Sigmoid colon (tissue), 7 donors: ENCODE measurements around the gene HAPLN1. TPM values are rescaled to one million over a fixed set of nuclear protein-coding genes. Genes with fewer than 3 reads are reported as not detected.

ENCODE experiments used
- DNase-seq: peaks from one replicate; pipeline ENCODE4 v3.0.0-alpha.2; 2019
- H3K27ac ChIP-seq, 4 donors: fragments of 200-600 bp; sonication (generic); one replicate each; pipeline ENCODE4 v1.5.1; 2016 to 2019; ENCODE audit warnings: mild to moderate bottlenecking in 1 of 4
- H3K27me3 ChIP-seq, 3 donors: fragments of 200-600 bp; sonication (generic); one replicate each; pipeline ENCODE4 v1.5.1; 2019; ENCODE audit warnings: mild to moderate bottlenecking in 1 of 3
- H3K36me3 ChIP-seq, 4 donors: fragments of 200-600 bp; sonication (generic); one replicate each; pipeline ENCODE4 v1.5.1; 2016 to 2019
- H3K4me1 ChIP-seq, 4 donors: fragments of 200-600 bp; sonication (generic); one replicate each; pipeline ENCODE4 v1.5.1; 2017 to 2019
- H3K4me3 ChIP-seq, 4 donors: fragments of 200-600 bp; sonication (generic); one replicate each; pipeline ENCODE4 v1.5.1; 2017 to 2019; ENCODE audit warnings: mild to moderate bottlenecking in 2 of 4, moderate library complexity in 1 of 4
- H3K9me3 ChIP-seq, 4 donors: fragments of 200-600 bp in 3 of 4; sonication (generic) in 3 of 4; one replicate each; pipeline versions ENCODE4 v1.5.1 to v1.6.1; 2013 to 2019
- CTCF ChIP-seq, 4 experiments: fragments of 450-650 bp in 3 of 4; fragments of 200-600 bp in 1 of 4; IDR thresholded peaks; one replicate each; pipeline ENCODE4 v1.5.1; 2016 to 2019; ENCODE audit warnings: antibody characterized with exemption in 4 of 4, mild to moderate bottlenecking in 3 of 4, moderate library complexity in 2 of 4
- EP300 ChIP-seq, 4 donors: sonication (generic); formaldehyde crosslinking; IDR thresholded peaks; one replicate each; pipeline ENCODE4 v1.6.1; 2017; ENCODE audit warnings: antibody characterized with exemption in 4 of 4
- POLR2A ChIP-seq, 2 donors: fragments of 450-650 bp; IDR thresholded peaks; one replicate each; pipeline ENCODE4 v1.6.1; 2016; ENCODE audit warnings: antibody characterized with exemption in 2 of 2, mild to moderate bottlenecking in 2 of 2, moderate library complexity in 2 of 2
- POLR2AphosphoS5 ChIP-seq, 4 donors: sonication (generic); formaldehyde crosslinking; IDR thresholded peaks; one replicate each; pipeline ENCODE4 v1.6.1; 2017; ENCODE audit warnings: antibody characterized with exemption in 4 of 4
- WGBS, 2 donors: extraction: QIAGEN DNeasy Blood & Tissue Kit; methylation state at CpG; one replicate each; pipeline ENCODE4 v1.1.7; 2013; 5-methylcytosine and 5-hydroxymethylcytosine counted together
- intact Hi-C: fragments of 100-400 bp; cut with DNase I; formaldehyde crosslinking; loops from one replicate; pipeline ENCODE4 v1.15.1; 2023
- polyA plus RNA-seq, 3 donors: library from polyadenylated mRNA; stranded (reverse); fragments of 200-250 nt; gene quantifications; one replicate each; pipeline ENCODE4 v1.2.3, GENCODE V29; 2013
- total RNA-seq, 4 donors: library from RNA; depleted of rRNA; stranded (reverse); fragments of >200 nt; gene quantifications; one replicate each; pipeline ENCODE4 v1.1.0, GENCODE V29; 2016
- donor health status: healthy with polysubstance abuse.
- donor health status: Bipolar disorder and iron deficiency.
- donor health status: healthy.

Gene HAPLN1
- total and polyA plus RNA-seq, 7 donors, result under 0.01 to 1.8 (median 0.97) TPM; not detected in 3

GRCh38 chr5:83701886-83702285, 18.8 kb downstream of the HAPLN1 start:
- H3K4me3 ChIP-seq, result no peak overlapping the region
- intact Hi-C loops, result no loop called here
- DNase-seq, result no peak
- no peak overlapping the region for H3K27ac ChIP-seq
- H3K36me3 ChIP-seq, result no peaks in the 10 kb centered on the region
- no peaks in the 10 kb centered on the region for H3K9me3 ChIP-seq
- H3K27me3 ChIP-seq, result no peaks in the 10 kb centered on the region
- 92 to 93% methylated on average over 6 of the region's 6 CpGs for WGBS, 2 donors
- TF ChIP-seq POLR2A (IDR thresholded peaks at IDR 0.05) (no peak), EP300 (IDR thresholded peaks at IDR 0.05) (no peak), POLR2AphosphoS5 (IDR thresholded peaks at IDR 0.05) (no peak), CTCF (IDR thresholded peaks at IDR 0.05) (no peak)
- no peaks in the 10 kb centered on the region for H3K4me1 ChIP-seq

GRCh38 chr5:83689881-83690280, 30.8 kb downstream of the HAPLN1 start:
- no peak overlapping the region for H3K27ac ChIP-seq
- 79 to 80% methylated on average over 1 of the region's 1 CpG for WGBS, 2 donors
- H3K9me3 ChIP-seq, result no peaks in the 10 kb centered on the region
- H3K4me1 ChIP-seq, result no peaks in the 10 kb centered on the region
- TF ChIP-seq POLR2AphosphoS5 (IDR thresholded peaks at IDR 0.05) (no peak), CTCF (IDR thresholded peaks at IDR 0.05) (no peak), POLR2A (IDR thresholded peaks at IDR 0.05) (no peak), EP300 (IDR thresholded peaks at IDR 0.05) (no peak)
- intact Hi-C loops, result no loop called here
- no peaks in the 10 kb centered on the region for H3K36me3 ChIP-seq
- no peak for DNase-seq
- H3K27me3 ChIP-seq, result no peaks in the 10 kb centered on the region
- no peak overlapping the region for H3K4me3 ChIP-seq

GRCh38 chr5:83688281-83688680, 32.4 kb downstream of the HAPLN1 start:
- Histone ChIP-seq H3K9me3 (no peaks in the 10 kb centered on the region), H3K4me1 (no peaks in the 10 kb centered on the region), H3K27me3 (no peaks in the 10 kb centered on the region), H3K36me3 (no peaks in the 10 kb centered on the region), H3K27ac (no peak overlapping the region), H3K4me3 (no peak overlapping the region)
- no peak for TF ChIP-seq EP300 (IDR thresholded peaks at IDR 0.05)
- TF ChIP-seq POLR2A (IDR thresholded peaks at IDR 0.05), result no peak
- no peak for DNase-seq
- intact Hi-C loops, result no loop called here
- WGBS, 2 donors, result 90 to 92% methylated on average over 4 of the region's 4 CpGs

GRCh38 chr5:83687124-83687619, 33.5 kb downstream of the HAPLN1 start:
- intact Hi-C loops, result no loop called here
- no peaks in the 10 kb centered on the region for H3K27me3 ChIP-seq
- no peak for TF ChIP-seq EP300 (IDR thresholded peaks at IDR 0.05)
- no peak for TF ChIP-seq POLR2AphosphoS5 (IDR thresholded peaks at IDR 0.05)
- no peak for TF ChIP-seq CTCF (IDR thresholded peaks at IDR 0.05)
- no peak for TF ChIP-seq POLR2A (IDR thresholded peaks at IDR 0.05)
- no peak for DNase-seq
- 61 to 76% methylated on average over 2 of the region's 2 CpGs for WGBS, 2 donors
- no peak overlapping the region for H3K4me3 ChIP-seq
- H3K4me1 ChIP-seq, result no peaks in the 10 kb centered on the region
- H3K27ac ChIP-seq, result no peak overlapping the region
- no peaks in the 10 kb centered on the region for H3K9me3 ChIP-seq
- H3K36me3 ChIP-seq, result no peaks in the 10 kb centered on the region

GRCh38 chr5:83686251-83686650, 34.4 kb downstream of the HAPLN1 start:
- DNase-seq, result no peak
- H3K27ac ChIP-seq, result no peak overlapping the region
- H3K27me3 ChIP-seq, result no peaks in the 10 kb centered on the region
- intact Hi-C loops, result no loop called here
- no peaks in the 10 kb centered on the region for H3K36me3 ChIP-seq
- TF ChIP-seq POLR2A (IDR thresholded peaks at IDR 0.05) (no peak), CTCF (IDR thresholded peaks at IDR 0.05) (no peak), EP300 (IDR thresholded peaks at IDR 0.05) (no peak), POLR2AphosphoS5 (IDR thresholded peaks at IDR 0.05) (no peak)
- no peaks in the 10 kb centered on the region for H3K9me3 ChIP-seq
- 91 to 94% methylated on average over 2 of the region's 2 CpGs for WGBS, 2 donors
- H3K4me3 ChIP-seq, result no peak overlapping the region
- H3K4me1 ChIP-seq, result no peaks in the 10 kb centered on the region
